Suprapubic skin (tissue), 4 donors: ENCODE results near the gene DUSP7.

Experiments used
- EP300 ChIP-seq: sonication (generic); formaldehyde crosslinking; IDR thresholded peaks from one replicate; pipeline ENCODE4 v1.6.1; 2017; ENCODE audit warnings: antibody characterized with exemption
- POLR2A ChIP-seq, 2 donors: fragments of 450-650 bp; IDR thresholded peaks; one replicate each; pipeline ENCODE4 v1.6.1; 2017; ENCODE audit warnings: antibody characterized with exemption in 2 of 2, mild to moderate bottlenecking in 2 of 2, moderate library complexity in 2 of 2
- POLR2AphosphoS5 ChIP-seq, 3 donors: sonication (generic); formaldehyde crosslinking; IDR thresholded peaks; one replicate each; pipeline ENCODE4 v1.6.1; 2017; ENCODE audit warnings: antibody characterized with exemption in 3 of 3
- TF ChIP-seq, protein P1 (sequence below), 2 donors: fragments of 200-600 bp in 1 of 2; fragments of 450-650 bp in 1 of 2; sonication (generic) in 1 of 2; IDR thresholded peaks; one replicate each; pipeline ENCODE4 v1.5.1; 2016 to 2019; ENCODE audit warnings: antibody characterized with exemption in 2 of 2, mild to moderate bottlenecking in 1 of 2, moderate library complexity in 1 of 2

DNA sequence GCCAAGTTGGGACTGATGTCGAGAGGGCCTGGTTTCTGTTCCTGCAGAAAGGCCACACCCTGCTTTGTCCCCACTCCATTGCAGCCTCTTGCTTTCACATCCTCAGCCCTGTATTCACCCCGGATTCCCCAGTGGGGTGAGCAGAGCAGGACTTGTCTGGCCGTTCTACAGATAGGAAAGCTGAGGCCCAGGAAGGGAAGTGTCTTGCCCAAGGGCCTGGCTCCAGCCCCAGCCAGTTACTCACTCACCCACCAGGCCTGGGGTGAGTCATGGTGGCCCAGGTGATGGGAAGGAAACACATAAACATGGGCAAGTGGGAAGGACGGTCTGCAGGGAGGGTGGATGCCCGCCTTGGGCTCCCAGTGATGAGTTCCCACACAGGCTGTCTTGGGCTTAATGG, 6.1 kb upstream of the DUSP7 start:
- TF ChIP-seq, protein P1, sequence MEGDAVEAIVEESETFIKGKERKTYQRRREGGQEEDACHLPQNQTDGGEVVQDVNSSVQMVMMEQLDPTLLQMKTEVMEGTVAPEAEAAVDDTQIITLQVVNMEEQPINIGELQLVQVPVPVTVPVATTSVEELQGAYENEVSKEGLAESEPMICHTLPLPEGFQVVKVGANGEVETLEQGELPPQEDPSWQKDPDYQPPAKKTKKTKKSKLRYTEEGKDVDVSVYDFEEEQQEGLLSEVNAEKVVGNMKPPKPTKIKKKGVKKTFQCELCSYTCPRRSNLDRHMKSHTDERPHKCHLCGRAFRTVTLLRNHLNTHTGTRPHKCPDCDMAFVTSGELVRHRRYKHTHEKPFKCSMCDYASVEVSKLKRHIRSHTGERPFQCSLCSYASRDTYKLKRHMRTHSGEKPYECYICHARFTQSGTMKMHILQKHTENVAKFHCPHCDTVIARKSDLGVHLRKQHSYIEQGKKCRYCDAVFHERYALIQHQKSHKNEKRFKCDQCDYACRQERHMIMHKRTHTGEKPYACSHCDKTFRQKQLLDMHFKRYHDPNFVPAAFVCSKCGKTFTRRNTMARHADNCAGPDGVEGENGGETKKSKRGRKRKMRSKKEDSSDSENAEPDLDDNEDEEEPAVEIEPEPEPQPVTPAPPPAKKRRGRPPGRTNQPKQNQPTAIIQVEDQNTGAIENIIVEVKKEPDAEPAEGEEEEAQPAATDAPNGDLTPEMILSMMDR (IDR thresholded peaks at IDR 0.05): no peak
- TF ChIP-seq POLR2AphosphoS5 (IDR thresholded peaks at IDR 0.05) (peak; percentile 39 to 56 (median 46)), EP300 (no peak), POLR2A (IDR thresholded peaks at IDR 0.05) (no peak)
